ENCODE results near the gene ARHGAP45. TPM values are rescaled to one million over a fixed set of nuclear protein-coding genes. Genes with fewer than 3 reads are reported as not detected.
A peak's percentile ranks its signal among the peaks of the same experiment; 100 is the strongest.

The ARHGAP45 gene
- total RNA-seq, 4 donors from 2014 or later, result 9.5 to 29.8 (median 14.6) TPM

- H3K4me3 ChIP-seq, result peak overlapping the region in 1 of 2 donors; percentile 75
- peak; percentile 35 for ATAC-seq
- WGBS, 2 donors (ENCODE audit: low coverage in 1 of 2), result 6 to 52% methylated on average over 2 to 8 of the region's 17 CpGs
Observed at GRCh38 chr19:1102407-1103131, 35.6 kb downstream of the ARHGAP45 start.

GRCh38 chr19:1103132-1103707 lies 36.3 kb downstream of the ARHGAP45 start:
- Histone ChIP-seq H3K4me1 (peaks cover 0 to 86% (median 50%) of the 10 kb centered on the region in 3 donors), H3K9me3 (no peaks in the 10 kb centered on the region), H3K36me3 (peaks cover 0 to 29% of the 10 kb centered on the region in 2 donors), H3K27ac (peak overlapping the region; percentile 75 to 98 (median 98)), H3K27me3 (no peaks in the 10 kb centered on the region), H3K4me3 (peak overlapping the region in 1 of 2 donors; percentile 75)
- no peak for ATAC-seq
- 6 to 27% methylated on average over 8 to 16 of the region's 20 CpGs for WGBS, 2 donors (ENCODE audit: low coverage in 1 of 2)
- TF ChIP-seq EP300 (IDR thresholded peaks at IDR 0.05) (no peak), POLR2AphosphoS5 (IDR thresholded peaks at IDR 0.05) (no peak), POLR2A (IDR thresholded peaks at IDR 0.05) (no peak), CTCF (IDR thresholded peaks at IDR 0.05) (no peak)

More at GRCh38 chr19:1102407-1103131, 35.6 kb downstream of the ARHGAP45 start:
- H3K36me3 ChIP-seq, result peaks cover 0 to 22% of the 10 kb centered on the region in 2 donors
- peaks cover 0 to 83% (median 52%) of the 10 kb centered on the region in 3 donors for H3K4me1 ChIP-seq
- H3K9me3 ChIP-seq, result no peaks in the 10 kb centered on the region
- peak overlapping the region; percentile 75 to 98 (median 98) for H3K27ac ChIP-seq
- TF ChIP-seq POLR2AphosphoS5 (IDR thresholded peaks at IDR 0.05) (peak; percentile 96), CTCF (IDR thresholded peaks at IDR 0.05) (no peak), POLR2A (IDR thresholded peaks at IDR 0.05) (no peak)
- no peaks in the 10 kb centered on the region for H3K27me3 ChIP-seq

GRCh38 chr19:1103708-1104310 lies 36.8 kb downstream of the ARHGAP45 start, which contains the start of gene GPX4:
Gene GPX4, plus strand, starts transcription at chr19:1103994. Its CDS starts 50 bp downstream, at chr19:1104044.
- ATAC-seq, result peak; percentile 89
- Histone ChIP-seq H3K27ac (peak within 1 kb of the TSS; percentile 98 to 99 (median 98)), H3K36me3 (peaks cover 0 to 35% of the 10 kb centered on the region in 2 donors), H3K4me1 (peaks cover 0 to 81% (median 44%) of the 10 kb centered on the region in 3 donors), H3K27me3 (no peaks in the 10 kb centered on the region), H3K9me3 (no peaks in the 10 kb centered on the region), H3K4me3 (peak within 1 kb of the TSS; percentile 75 to 83)
- WGBS, 2 donors (ENCODE audit: low coverage in 1 of 2), result 0% methylated on average over 3 to 8 of the region's 75 CpGs
- no peak for TF ChIP-seq EP300 (IDR thresholded peaks at IDR 0.05)
- TF ChIP-seq POLR2AphosphoS5 (IDR thresholded peaks at IDR 0.05), result peak; percentile 99
- no peak for TF ChIP-seq CTCF (IDR thresholded peaks at IDR 0.05)
- peak; percentile 98 for TF ChIP-seq POLR2A (IDR thresholded peaks at IDR 0.05)

- H3K4me1 ChIP-seq, result peaks cover 0 to 74% (median 38%) of the 10 kb centered on the region in 3 donors
- peak overlapping the region; percentile 75 to 83 for H3K4me3 ChIP-seq
- no peaks in the 10 kb centered on the region for H3K27me3 ChIP-seq
- no peaks in the 10 kb centered on the region for H3K9me3 ChIP-seq
- peak; percentile 37 for ATAC-seq
- H3K27ac ChIP-seq, result peak overlapping the region; percentile 98 to 99 (median 98)
- WGBS, 2 donors (ENCODE audit: low coverage in 1 of 2), result no CpG with 5 or more reads among the region's 93 CpGs
- TF ChIP-seq CTCF (IDR thresholded peaks at IDR 0.05) (no peak), POLR2A (IDR thresholded peaks at IDR 0.05) (peak in 1 of 2 donors; percentile 5)
- H3K36me3 ChIP-seq, result peaks cover 0 to 41% of the 10 kb centered on the region in 2 donors
Observed at GRCh38 chr19:1104311-1105007, 37.5 kb downstream of the ARHGAP45 start.

All from gastroesophageal sphincter (tissue), 4 donors.